ENCODE data around the gene AP1S2. TPM values are rescaled to one million over a fixed set of nuclear protein-coding genes. Genes with fewer than 3 reads are reported as not detected.

The AP1S2 gene
- total and polyA plus RNA-seq, 10 of the 15 experiments (the other 5 are each of a cell fraction or from before 2014, with no cell fraction given), result 25.6 to 105 (median 50.7) TPM

DNA sequence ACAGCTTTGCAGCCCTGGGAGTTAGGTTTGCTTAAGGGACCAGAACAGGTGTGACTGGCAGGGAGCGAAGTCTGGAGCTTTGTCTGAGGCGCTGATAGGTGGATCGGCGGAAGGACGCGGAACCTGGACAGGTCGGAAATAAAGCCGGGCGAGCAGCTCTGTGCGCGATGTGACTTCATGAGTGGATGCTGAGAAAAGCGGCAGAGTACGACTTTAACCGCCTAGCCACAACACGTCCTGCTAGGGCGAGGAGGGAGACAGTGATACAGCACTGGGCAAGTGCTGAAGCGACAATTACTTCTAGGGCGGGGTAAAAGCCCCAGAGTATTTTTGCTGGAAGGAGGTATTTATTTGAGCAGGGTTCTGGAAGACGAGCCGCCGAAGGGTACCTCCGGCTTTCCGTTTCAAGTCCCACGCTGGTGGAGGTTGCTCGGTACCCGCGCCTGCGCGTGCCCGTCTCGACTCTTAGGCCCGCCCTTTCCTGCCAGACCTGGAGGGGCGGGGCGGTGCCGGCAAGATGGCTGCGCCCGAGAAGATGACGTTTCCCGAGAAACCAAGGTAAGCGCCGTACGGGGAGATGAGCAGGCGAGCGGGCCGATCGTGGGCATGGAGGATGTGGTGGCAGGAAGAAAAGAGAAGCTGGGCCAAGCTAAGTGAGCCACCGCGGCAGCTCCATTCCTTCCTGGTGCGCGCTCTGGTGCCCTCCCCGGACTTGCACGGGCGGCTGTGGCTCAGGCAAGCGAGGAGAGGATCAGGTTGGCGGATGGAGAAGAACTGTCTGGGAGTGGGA, 64.4 kb downstream of the AP1S2 start, which contains the start of gene ZRSR2 (continued):
- no peak for TF ChIP-seq BRCA1 (IDR thresholded peaks at IDR 0.05; ENCODE audit: low read depth, low read length)
- TF ChIP-seq RBBP5 (conservative IDR thresholded peaks at IDR 0.05), result 0 out of 2 replicates have a peak, but pooled peaks have one; percentile 78
- TF ChIP-seq BACH1 (IDR thresholded peaks at IDR 0.05; ENCODE audit: borderline replicate concordance), result 0 out of 2 replicates have a peak, but pooled peaks have one; percentile 34
- TF ChIP-seq EED (IDR thresholded peaks at IDR 0.05; ENCODE audit: low read depth), result no peak; the same call in 1 of the 2 replicates
- no peak for TF ChIP-seq KDM1A (IDR thresholded peaks at IDR 0.05; ENCODE audit: borderline replicate concordance)
- TF ChIP-seq ZNF274 (IDR thresholded peaks at IDR 0.05; ENCODE audit: insufficient read depth, insufficient read length), result no peak
- TF ChIP-seq, protein P1, sequence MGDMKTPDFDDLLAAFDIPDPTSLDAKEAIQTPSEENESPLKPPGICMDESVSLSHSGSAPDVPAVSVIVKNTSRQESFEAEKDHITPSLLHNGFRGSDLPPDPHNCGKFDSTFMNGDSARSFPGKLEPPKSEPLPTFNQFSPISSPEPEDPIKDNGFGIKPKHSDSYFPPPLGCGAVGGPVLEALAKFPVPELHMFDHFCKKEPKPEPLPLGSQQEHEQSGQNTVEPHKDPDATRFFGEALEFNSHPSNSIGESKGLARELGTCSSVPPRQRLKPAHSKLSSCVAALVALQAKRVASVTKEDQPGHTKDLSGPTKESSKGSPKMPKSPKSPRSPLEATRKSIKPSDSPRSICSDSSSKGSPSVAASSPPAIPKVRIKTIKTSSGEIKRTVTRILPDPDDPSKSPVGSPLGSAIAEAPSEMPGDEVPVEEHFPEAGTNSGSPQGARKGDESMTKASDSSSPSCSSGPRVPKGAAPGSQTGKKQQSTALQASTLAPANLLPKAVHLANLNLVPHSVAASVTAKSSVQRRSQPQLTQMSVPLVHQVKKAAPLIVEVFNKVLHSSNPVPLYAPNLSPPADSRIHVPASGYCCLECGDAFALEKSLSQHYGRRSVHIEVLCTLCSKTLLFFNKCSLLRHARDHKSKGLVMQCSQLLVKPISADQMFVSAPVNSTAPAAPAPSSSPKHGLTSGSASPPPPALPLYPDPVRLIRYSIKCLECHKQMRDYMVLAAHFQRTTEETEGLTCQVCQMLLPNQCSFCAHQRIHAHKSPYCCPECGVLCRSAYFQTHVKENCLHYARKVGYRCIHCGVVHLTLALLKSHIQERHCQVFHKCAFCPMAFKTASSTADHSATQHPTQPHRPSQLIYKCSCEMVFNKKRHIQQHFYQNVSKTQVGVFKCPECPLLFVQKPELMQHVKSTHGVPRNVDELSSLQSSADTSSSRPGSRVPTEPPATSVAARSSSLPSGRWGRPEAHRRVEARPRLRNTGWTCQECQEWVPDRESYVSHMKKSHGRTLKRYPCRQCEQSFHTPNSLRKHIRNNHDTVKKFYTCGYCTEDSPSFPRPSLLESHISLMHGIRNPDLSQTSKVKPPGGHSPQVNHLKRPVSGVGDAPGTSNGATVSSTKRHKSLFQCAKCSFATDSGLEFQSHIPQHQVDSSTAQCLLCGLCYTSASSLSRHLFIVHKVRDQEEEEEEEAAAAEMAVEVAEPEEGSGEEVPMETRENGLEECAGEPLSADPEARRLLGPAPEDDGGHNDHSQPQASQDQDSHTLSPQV (IDR thresholded peaks at IDR 0.05), result no peak
- TF ChIP-seq TARDBP (IDR thresholded peaks at IDR 0.05; ENCODE audit: borderline replicate concordance), result no peak
- no peak for TF ChIP-seq ZNF384 (IDR thresholded peaks at IDR 0.05; ENCODE audit: borderline replicate concordance, low read depth, low read length)
- TF ChIP-seq SREBF2 (IDR thresholded peaks at IDR 0.05; ENCODE audit: low read length), result no peak
- no peak for TF ChIP-seq NFYB (IDR thresholded peaks at IDR 0.05; ENCODE audit: insufficient read depth, low read depth, low read length)
- TF ChIP-seq SP1 (IDR thresholded peaks at IDR 0.05; ENCODE audit: low read depth, low read length), result no peak
- no peak for TF ChIP-seq SUZ12 (IDR thresholded peaks at IDR 0.05; ENCODE audit: unreplicated experiment)
- 0 out of 2 replicates have a peak, but pooled peaks have one; percentile 9 for TF ChIP-seq NR2F1 (conservative IDR thresholded peaks at IDR 0.05)
- TF ChIP-seq ZNF622 (IDR thresholded peaks at IDR 0.05), result no peak
- no peak for TF ChIP-seq NR2C1 (IDR thresholded peaks at IDR 0.05)
- no peak for TF ChIP-seq SMARCA5 (IDR thresholded peaks at IDR 0.05)
- no peak for TF ChIP-seq TAF1 (IDR thresholded peaks at IDR 0.05; ENCODE audit: borderline replicate concordance, low read depth, low read length)
- peak; percentile 23; the same call in 1 of the 2 replicates for TF ChIP-seq SMC3 (IDR thresholded peaks at IDR 0.05; ENCODE audit: borderline replicate concordance, low read length)
- no peak; a peak in 1 of 3 replicates for TF ChIP-seq EGR1 (IDR thresholded peaks at IDR 0.05; ENCODE audit: borderline replicate concordance in 1 of 2, low read depth in 2 of 2, low read length in 2 of 2)
- no peak for TF ChIP-seq ETV6 (conservative IDR thresholded peaks at IDR 0.05 in 1 of 2, IDR thresholded peaks at IDR 0.05 in 1 of 2; ENCODE audit: borderline replicate concordance in 1 of 2, low read depth in 1 of 2)
- TF ChIP-seq, protein P2, sequence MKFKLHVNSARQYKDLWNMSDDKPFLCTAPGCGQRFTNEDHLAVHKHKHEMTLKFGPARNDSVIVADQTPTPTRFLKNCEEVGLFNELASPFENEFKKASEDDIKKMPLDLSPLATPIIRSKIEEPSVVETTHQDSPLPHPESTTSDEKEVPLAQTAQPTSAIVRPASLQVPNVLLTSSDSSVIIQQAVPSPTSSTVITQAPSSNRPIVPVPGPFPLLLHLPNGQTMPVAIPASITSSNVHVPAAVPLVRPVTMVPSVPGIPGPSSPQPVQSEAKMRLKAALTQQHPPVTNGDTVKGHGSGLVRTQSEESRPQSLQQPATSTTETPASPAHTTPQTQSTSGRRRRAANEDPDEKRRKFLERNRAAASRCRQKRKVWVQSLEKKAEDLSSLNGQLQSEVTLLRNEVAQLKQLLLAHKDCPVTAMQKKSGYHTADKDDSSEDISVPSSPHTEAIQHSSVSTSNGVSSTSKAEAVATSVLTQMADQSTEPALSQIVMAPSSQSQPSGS (IDR thresholded peaks at IDR 0.05; ENCODE audit: low read length), result no peak
- TF ChIP-seq, protein P3, sequence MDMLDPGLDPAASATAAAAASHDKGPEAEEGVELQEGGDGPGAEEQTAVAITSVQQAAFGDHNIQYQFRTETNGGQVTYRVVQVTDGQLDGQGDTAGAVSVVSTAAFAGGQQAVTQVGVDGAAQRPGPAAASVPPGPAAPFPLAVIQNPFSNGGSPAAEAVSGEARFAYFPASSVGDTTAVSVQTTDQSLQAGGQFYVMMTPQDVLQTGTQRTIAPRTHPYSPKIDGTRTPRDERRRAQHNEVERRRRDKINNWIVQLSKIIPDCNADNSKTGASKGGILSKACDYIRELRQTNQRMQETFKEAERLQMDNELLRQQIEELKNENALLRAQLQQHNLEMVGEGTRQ (IDR thresholded peaks at IDR 0.05; ENCODE audit: borderline replicate concordance, low read depth, low read length), result no peak
- peak; percentile 88 for TF ChIP-seq POLR2A (IDR thresholded peaks at IDR 0.05; ENCODE audit: low read depth, low read length)
- no peak for TF ChIP-seq WRNIP1 (IDR thresholded peaks at IDR 0.05; ENCODE audit: borderline replicate concordance, low read depth, low read length)
- no peak for TF ChIP-seq SUPT20H (IDR thresholded peaks at IDR 0.05; ENCODE audit: borderline replicate concordance, control insufficient read depth, low read depth, low read length)

Data from GM12878 (cell line).